Muscle layer of duodenum (tissue), 2 donors: ENCODE results near the gene IGFALS.

Experiments
- H3K27ac ChIP-seq: one replicate; pipeline ENCODE4 v1.7.0; 2013; ENCODE audit warnings: mild to moderate bottlenecking, low read length
- H3K27me3 ChIP-seq: one replicate; pipeline ENCODE4 v1.7.0; 2013; ENCODE audit warnings: low read depth, mild to moderate bottlenecking, control low read depth, low read length
- H3K36me3 ChIP-seq, 2 donors: one replicate each; pipeline ENCODE4 v1.7.0; 2013; ENCODE audit warnings: low read length in 2 of 2, control low read depth in 1 of 2, mild to moderate bottlenecking in 1 of 2; ENCODE audit not compliant: insufficient read depth in 2 of 2, control insufficient read depth in 1 of 2
- H3K4me1 ChIP-seq, 2 donors: one replicate each; pipeline ENCODE4 v1.7.0; 2013; ENCODE audit warnings: low read length in 2 of 2, mild to moderate bottlenecking in 2 of 2, control low read depth in 1 of 2, moderate library complexity in 1 of 2; ENCODE audit not compliant: insufficient read depth in 2 of 2, control insufficient read depth in 1 of 2
- H3K4me3 ChIP-seq, 2 donors: one replicate each; pipeline ENCODE4 v1.7.0; 2013; ENCODE audit warnings: low read length in 2 of 2, low read depth in 1 of 2, mild to moderate bottlenecking in 1 of 2
- H3K9me3 ChIP-seq, 2 donors: one replicate each; pipeline ENCODE4 v1.7.0; 2013; ENCODE audit warnings: low read length in 2 of 2, control low read depth in 1 of 2, mild to moderate bottlenecking in 1 of 2; ENCODE audit not compliant: control insufficient read depth in 1 of 2
- donor health status: healthy.

Gene IGFALS

GRCh38 chr16:1825381-1825863 is 31.9 kb upstream of the IGFALS start:
- Histone ChIP-seq H3K27ac (no peak overlapping the region), H3K27me3 (no peaks in the 10 kb centered on the region), H3K4me1 (peaks cover 17 to 52% of the 10 kb centered on the region in 2 donors), H3K4me3 (peak overlapping the region; percentile 64 to 65), H3K9me3 (no peaks in the 10 kb centered on the region), H3K36me3 (peaks cover 4 to 23% of the 10 kb centered on the region in 2 donors)

- H3K27me3 ChIP-seq = no peaks in the 10 kb centered on the region
- no peaks in the 10 kb centered on the region for H3K9me3 ChIP-seq
- H3K4me1 ChIP-seq = peaks cover 11 to 37% of the 10 kb centered on the region in 2 donors
- no peak overlapping the region for H3K4me3 ChIP-seq
- H3K27ac ChIP-seq = no peak overlapping the region
- peaks cover 4 to 38% of the 10 kb centered on the region in 2 donors for H3K36me3 ChIP-seq
Measured at GRCh38 chr16:1823821-1824220, 30.3 kb upstream of the IGFALS start.

- Histone ChIP-seq H3K4me1 (peaks cover 3 to 26% of the 10 kb centered on the region in 2 donors), H3K9me3 (no peaks in the 10 kb centered on the region), H3K4me3 (no peak overlapping the region), H3K27ac (no peak overlapping the region), H3K27me3 (no peaks in the 10 kb centered on the region), H3K36me3 (peaks cover 4 to 47% of the 10 kb centered on the region in 2 donors)
Measured at GRCh38 chr16:1822801-1823200, 29.3 kb upstream of the IGFALS start.

GRCh38 chr16:1821861-1822611 is 28.5 kb upstream of the IGFALS start:
- H3K4me1 ChIP-seq = peaks cover 3 to 23% of the 10 kb centered on the region in 2 donors

GRCh38 chr16:1820946-1821290 is 27.4 kb upstream of the IGFALS start:
- H3K36me3 ChIP-seq = peaks cover 11 to 65% of the 10 kb centered on the region in 2 donors
- H3K4me3 ChIP-seq = no peak overlapping the region
- peaks cover 3 to 23% of the 10 kb centered on the region in 2 donors for H3K4me1 ChIP-seq
- H3K27ac ChIP-seq = no peak overlapping the region
- no peaks in the 10 kb centered on the region for H3K27me3 ChIP-seq
- H3K9me3 ChIP-seq = no peaks in the 10 kb centered on the region

More at GRCh38 chr16:1821861-1822611, 28.5 kb upstream of the IGFALS start:
- H3K36me3 ChIP-seq = peaks cover 4 to 55% of the 10 kb centered on the region in 2 donors
- no peaks in the 10 kb centered on the region for H3K27me3 ChIP-seq
- H3K9me3 ChIP-seq = no peaks in the 10 kb centered on the region
- no peak overlapping the region for H3K27ac ChIP-seq
- H3K4me3 ChIP-seq = no peak overlapping the region

- Histone ChIP-seq H3K27ac (no peak overlapping the region), H3K9me3 (no peaks in the 10 kb centered on the region), H3K4me3 (no peak overlapping the region), H3K27me3 (no peaks in the 10 kb centered on the region), H3K36me3 (peaks cover 12 to 68% of the 10 kb centered on the region in 2 donors), H3K4me1 (peaks cover 2 to 17% of the 10 kb centered on the region in 2 donors)
Measured at GRCh38 chr16:1820096-1820945, 26.8 kb upstream of the IGFALS start.

GRCh38 chr16:1819611-1820010 is 26.1 kb upstream of the IGFALS start:
- H3K36me3 ChIP-seq = peaks cover 17 to 74% of the 10 kb centered on the region in 2 donors

GRCh38 chr16:1818873-1819525 is 25.5 kb upstream of the IGFALS start:
- no peak overlapping the region for H3K4me3 ChIP-seq
- peaks cover 0 to 4% of the 10 kb centered on the region in 2 donors for H3K4me1 ChIP-seq
- H3K36me3 ChIP-seq = peaks cover 17 to 74% of the 10 kb centered on the region in 2 donors
- H3K9me3 ChIP-seq = no peaks in the 10 kb centered on the region
- no peaks in the 10 kb centered on the region for H3K27me3 ChIP-seq
- H3K27ac ChIP-seq = no peak overlapping the region

More at GRCh38 chr16:1819611-1820010, 26.1 kb upstream of the IGFALS start:
- no peaks in the 10 kb centered on the region for H3K9me3 ChIP-seq
- H3K4me1 ChIP-seq = peaks cover 0 to 10% of the 10 kb centered on the region in 2 donors
- no peaks in the 10 kb centered on the region for H3K27me3 ChIP-seq
- H3K4me3 ChIP-seq = no peak overlapping the region
- no peak overlapping the region for H3K27ac ChIP-seq

GRCh38 chr16:1818204-1818872 is 24.8 kb upstream of the IGFALS start:
- Histone ChIP-seq H3K27ac (no peak overlapping the region), H3K36me3 (peaks cover 21 to 78% of the 10 kb centered on the region in 2 donors), H3K4me1 (no peaks in the 10 kb centered on the region), H3K4me3 (no peak overlapping the region), H3K27me3 (no peaks in the 10 kb centered on the region), H3K9me3 (no peaks in the 10 kb centered on the region)

- H3K27ac ChIP-seq = no peak overlapping the region
- no peak overlapping the region for H3K4me3 ChIP-seq
- no peaks in the 10 kb centered on the region for H3K4me1 ChIP-seq
- H3K9me3 ChIP-seq = no peaks in the 10 kb centered on the region
- peaks cover 21 to 76% of the 10 kb centered on the region in 2 donors for H3K36me3 ChIP-seq
- H3K27me3 ChIP-seq = no peaks in the 10 kb centered on the region
Measured at GRCh38 chr16:1817716-1818115, 24.2 kb upstream of the IGFALS start.
